Measurements from ENCODE around the gene MAML2. TPM values are rescaled to one million over a fixed set of nuclear protein-coding genes. Genes with fewer than 3 reads are reported as not detected.

Gene MAML2
- total and polyA plus RNA-seq, 9 of the 15 experiments (the other 6 are each of a cell fraction or from before 2014, with no cell fraction given) = 0.79 to 6.8 (median 4.8) TPM

DNA sequence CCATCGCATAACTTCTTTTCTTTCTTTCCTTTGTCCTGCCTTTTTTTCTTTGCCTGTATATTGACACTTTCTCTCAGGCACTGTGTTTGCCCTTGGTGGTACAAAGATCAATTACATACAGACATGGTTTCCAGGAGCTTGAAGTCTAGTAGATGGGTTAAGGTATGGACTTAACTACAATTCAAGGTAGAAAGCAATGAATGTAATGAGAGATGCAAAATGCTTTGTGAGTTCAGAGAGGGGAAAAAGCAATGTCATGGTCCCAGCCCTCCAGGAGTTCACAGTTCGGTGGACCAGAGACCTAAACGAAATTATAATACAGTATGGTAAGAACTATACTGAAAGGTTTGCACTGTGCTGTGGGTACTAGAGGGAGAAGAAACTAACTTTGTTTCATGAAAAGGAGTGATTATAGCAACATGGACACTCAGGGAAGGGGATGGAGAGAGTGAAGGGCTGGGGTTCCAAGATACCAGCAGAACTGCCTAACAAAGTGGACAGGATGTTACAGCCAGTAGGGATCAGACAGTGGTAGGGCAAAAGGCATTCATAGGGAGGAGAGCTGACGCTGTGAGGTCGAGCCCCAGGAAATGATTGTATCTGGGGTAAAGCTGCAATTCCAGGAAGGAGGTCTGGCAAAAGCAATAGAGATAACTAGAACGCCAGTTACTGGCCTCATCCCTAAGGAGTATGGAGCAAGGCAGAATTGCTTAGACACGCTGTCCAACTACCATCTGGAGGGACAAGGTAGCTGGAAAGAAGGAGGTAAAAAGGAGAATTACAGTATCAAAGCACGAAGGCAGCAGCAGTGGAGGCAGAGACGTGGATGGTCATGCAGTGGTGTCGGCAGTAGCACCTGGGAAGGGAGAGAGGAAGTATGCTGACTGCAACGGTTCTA lies 260.7 kb downstream of the MAML2 start (continued):
- TF ChIP-seq, protein P1, sequence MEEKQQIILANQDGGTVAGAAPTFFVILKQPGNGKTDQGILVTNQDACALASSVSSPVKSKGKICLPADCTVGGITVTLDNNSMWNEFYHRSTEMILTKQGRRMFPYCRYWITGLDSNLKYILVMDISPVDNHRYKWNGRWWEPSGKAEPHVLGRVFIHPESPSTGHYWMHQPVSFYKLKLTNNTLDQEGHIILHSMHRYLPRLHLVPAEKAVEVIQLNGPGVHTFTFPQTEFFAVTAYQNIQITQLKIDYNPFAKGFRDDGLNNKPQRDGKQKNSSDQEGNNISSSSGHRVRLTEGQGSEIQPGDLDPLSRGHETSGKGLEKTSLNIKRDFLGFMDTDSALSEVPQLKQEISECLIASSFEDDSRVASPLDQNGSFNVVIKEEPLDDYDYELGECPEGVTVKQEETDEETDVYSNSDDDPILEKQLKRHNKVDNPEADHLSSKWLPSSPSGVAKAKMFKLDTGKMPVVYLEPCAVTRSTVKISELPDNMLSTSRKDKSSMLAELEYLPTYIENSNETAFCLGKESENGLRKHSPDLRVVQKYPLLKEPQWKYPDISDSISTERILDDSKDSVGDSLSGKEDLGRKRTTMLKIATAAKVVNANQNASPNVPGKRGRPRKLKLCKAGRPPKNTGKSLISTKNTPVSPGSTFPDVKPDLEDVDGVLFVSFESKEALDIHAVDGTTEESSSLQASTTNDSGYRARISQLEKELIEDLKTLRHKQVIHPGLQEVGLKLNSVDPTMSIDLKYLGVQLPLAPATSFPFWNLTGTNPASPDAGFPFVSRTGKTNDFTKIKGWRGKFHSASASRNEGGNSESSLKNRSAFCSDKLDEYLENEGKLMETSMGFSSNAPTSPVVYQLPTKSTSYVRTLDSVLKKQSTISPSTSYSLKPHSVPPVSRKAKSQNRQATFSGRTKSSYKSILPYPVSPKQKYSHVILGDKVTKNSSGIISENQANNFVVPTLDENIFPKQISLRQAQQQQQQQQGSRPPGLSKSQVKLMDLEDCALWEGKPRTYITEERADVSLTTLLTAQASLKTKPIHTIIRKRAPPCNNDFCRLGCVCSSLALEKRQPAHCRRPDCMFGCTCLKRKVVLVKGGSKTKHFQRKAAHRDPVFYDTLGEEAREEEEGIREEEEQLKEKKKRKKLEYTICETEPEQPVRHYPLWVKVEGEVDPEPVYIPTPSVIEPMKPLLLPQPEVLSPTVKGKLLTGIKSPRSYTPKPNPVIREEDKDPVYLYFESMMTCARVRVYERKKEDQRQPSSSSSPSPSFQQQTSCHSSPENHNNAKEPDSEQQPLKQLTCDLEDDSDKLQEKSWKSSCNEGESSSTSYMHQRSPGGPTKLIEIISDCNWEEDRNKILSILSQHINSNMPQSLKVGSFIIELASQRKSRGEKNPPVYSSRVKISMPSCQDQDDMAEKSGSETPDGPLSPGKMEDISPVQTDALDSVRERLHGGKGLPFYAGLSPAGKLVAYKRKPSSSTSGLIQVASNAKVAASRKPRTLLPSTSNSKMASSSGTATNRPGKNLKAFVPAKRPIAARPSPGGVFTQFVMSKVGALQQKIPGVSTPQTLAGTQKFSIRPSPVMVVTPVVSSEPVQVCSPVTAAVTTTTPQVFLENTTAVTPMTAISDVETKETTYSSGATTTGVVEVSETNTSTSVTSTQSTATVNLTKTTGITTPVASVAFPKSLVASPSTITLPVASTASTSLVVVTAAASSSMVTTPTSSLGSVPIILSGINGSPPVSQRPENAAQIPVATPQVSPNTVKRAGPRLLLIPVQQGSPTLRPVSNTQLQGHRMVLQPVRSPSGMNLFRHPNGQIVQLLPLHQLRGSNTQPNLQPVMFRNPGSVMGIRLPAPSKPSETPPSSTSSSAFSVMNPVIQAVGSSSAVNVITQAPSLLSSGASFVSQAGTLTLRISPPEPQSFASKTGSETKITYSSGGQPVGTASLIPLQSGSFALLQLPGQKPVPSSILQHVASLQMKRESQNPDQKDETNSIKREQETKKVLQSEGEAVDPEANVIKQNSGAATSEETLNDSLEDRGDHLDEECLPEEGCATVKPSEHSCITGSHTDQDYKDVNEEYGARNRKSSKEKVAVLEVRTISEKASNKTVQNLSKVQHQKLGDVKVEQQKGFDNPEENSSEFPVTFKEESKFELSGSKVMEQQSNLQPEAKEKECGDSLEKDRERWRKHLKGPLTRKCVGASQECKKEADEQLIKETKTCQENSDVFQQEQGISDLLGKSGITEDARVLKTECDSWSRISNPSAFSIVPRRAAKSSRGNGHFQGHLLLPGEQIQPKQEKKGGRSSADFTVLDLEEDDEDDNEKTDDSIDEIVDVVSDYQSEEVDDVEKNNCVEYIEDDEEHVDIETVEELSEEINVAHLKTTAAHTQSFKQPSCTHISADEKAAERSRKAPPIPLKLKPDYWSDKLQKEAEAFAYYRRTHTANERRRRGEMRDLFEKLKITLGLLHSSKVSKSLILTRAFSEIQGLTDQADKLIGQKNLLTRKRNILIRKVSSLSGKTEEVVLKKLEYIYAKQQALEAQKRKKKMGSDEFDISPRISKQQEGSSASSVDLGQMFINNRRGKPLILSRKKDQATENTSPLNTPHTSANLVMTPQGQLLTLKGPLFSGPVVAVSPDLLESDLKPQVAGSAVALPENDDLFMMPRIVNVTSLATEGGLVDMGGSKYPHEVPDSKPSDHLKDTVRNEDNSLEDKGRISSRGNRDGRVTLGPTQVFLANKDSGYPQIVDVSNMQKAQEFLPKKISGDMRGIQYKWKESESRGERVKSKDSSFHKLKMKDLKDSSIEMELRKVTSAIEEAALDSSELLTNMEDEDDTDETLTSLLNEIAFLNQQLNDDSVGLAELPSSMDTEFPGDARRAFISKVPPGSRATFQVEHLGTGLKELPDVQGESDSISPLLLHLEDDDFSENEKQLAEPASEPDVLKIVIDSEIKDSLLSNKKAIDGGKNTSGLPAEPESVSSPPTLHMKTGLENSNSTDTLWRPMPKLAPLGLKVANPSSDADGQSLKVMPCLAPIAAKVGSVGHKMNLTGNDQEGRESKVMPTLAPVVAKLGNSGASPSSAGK (IDR thresholded peaks at IDR 0.05) = peak; percentile 67
- TF ChIP-seq CTBP1 (IDR thresholded peaks at IDR 0.05; ENCODE audit: borderline replicate concordance) (peak; percentile 94), STAT5A (IDR thresholded peaks at IDR 0.05; ENCODE audit: borderline replicate concordance, low read length) (peak; percentile 91), FOXK2 (conservative IDR thresholded peaks at IDR 0.05 in 1 of 2, IDR thresholded peaks at IDR 0.05 in 1 of 2; ENCODE audit: low read depth in 2 of 2) (peak in 1 of 2 experiments; percentile 48; a peak in 2 of 4 replicates), PHF8 (IDR thresholded peaks at IDR 0.05; ENCODE audit: borderline replicate concordance, low read length) (no peak)
- TF ChIP-seq, protein P2, sequence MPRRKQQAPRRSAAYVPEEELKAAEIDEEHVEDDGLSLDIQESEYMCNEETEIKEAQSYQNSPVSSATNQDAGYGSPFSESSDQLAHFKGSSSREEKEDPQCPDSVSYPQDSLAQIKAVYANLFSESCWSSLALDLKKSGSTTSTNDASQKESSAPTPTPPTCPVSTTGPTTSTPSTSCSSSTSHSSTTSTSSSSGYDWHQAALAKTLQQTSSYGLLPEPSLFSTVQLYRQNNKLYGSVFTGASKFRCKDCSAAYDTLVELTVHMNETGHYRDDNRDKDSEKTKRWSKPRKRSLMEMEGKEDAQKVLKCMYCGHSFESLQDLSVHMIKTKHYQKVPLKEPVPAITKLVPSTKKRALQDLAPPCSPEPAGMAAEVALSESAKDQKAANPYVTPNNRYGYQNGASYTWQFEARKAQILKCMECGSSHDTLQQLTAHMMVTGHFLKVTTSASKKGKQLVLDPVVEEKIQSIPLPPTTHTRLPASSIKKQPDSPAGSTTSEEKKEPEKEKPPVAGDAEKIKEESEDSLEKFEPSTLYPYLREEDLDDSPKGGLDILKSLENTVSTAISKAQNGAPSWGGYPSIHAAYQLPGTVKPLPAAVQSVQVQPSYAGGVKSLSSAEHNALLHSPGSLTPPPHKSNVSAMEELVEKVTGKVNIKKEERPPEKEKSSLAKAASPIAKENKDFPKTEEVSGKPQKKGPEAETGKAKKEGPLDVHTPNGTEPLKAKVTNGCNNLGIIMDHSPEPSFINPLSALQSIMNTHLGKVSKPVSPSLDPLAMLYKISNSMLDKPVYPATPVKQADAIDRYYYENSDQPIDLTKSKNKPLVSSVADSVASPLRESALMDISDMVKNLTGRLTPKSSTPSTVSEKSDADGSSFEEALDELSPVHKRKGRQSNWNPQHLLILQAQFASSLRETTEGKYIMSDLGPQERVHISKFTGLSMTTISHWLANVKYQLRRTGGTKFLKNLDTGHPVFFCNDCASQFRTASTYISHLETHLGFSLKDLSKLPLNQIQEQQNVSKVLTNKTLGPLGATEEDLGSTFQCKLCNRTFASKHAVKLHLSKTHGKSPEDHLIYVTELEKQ (CRISPR knock-in tag; IDR thresholded peaks at IDR 0.05) = no peak
- TF ChIP-seq, protein P3, sequence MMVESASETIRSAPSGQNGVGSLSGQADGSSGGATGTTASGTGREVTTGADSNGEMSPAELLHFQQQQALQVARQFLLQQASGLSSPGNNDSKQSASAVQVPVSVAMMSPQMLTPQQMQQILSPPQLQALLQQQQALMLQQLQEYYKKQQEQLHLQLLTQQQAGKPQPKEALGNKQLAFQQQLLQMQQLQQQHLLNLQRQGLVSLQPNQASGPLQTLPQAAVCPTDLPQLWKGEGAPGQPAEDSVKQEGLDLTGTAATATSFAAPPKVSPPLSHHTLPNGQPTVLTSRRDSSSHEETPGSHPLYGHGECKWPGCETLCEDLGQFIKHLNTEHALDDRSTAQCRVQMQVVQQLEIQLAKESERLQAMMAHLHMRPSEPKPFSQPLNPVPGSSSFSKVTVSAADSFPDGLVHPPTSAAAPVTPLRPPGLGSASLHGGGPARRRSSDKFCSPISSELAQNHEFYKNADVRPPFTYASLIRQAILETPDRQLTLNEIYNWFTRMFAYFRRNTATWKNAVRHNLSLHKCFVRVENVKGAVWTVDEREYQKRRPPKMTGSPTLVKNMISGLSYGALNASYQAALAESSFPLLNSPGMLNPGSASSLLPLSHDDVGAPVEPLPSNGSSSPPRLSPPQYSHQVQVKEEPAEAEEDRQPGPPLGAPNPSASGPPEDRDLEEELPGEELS (CRISPR knock-in tag; IDR thresholded peaks at IDR 0.05; ENCODE audit: borderline replicate concordance) = no peak

All from K562 (cell line).